ENCODE measurements around the gene IZUMO3. TPM values are rescaled to one million over a fixed set of nuclear protein-coding genes. Genes with fewer than 3 reads are reported as not detected.

IZUMO3 gene
- total RNA-seq = not detected in 2 replicates

DNA sequence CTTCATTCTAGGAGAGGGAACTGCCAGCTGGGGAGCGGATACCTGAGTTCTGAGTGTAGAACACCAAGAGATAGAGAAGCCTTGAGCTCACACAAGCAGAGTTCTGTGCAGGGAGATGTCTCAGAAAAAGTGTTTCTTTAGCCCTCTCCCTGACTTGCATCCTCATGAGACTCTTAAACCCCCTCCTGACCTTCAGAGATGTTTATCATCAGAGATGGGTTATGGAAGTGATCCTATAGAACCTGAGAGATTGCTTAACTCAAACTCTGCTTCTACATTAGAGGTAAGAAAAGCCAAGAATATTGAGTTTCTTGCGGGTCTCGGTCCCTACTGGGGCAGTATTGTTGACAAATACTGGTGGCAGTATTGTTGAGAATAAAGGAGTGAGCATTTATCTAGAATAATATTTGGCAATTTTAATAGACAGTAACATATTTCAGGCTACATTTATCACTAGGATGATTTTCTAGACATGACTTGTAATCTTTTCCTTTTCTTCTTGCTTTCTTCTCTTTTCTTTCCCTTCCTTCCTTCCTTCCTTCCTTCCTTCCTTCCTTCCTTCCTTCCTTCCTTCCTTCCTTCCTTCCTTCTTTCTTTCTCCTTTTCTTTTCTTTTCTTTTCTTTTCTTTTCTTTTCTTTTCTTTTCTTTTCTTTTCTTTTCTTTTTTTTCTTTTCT lies at the start of gene IZUMO3:
IZUMO3 (minus strand) TSS at position 51 of the 676 bp plus-strand sequence. CDS start 248 bp downstream, outside the sequence.

